Thymus (tissue), 11 donors: ENCODE measurements around the gene NOA1. TPM values are rescaled to one million over a fixed set of nuclear protein-coding genes. Genes with fewer than 3 reads are reported as not detected.
"Not testable (repeated sequence)": the region's sequence is repeated elsewhere in the genome, so short reads cannot be mapped to it uniquely, and the experiment has no call there.

Experiments
- DNase-seq, 9 donors: peaks; one replicate each; pipeline ENCODE4 v3.0.0-alpha.2; 2013; ENCODE audit warnings: low spot score in 9 of 9, low read depth in 6 of 9, missing footprints in 1 of 9
- H3K27ac ChIP-seq, 2 donors: one replicate each; pipeline ENCODE4 v1.5.1; 2013; ENCODE audit warnings: control low read depth in 1 of 2, low read depth in 1 of 2, low read length in 1 of 2, mild to moderate bottlenecking in 1 of 2, moderate library complexity in 1 of 2
- H3K27me3 ChIP-seq, 2 donors: one replicate each; pipeline ENCODE4 v1.5.1; 2013; ENCODE audit warnings: low read length in 1 of 2; ENCODE audit not compliant: control insufficient read depth in 2 of 2, insufficient read depth in 1 of 2
- H3K36me3 ChIP-seq, 2 donors: one replicate each; pipeline ENCODE4 v1.5.1; 2013; ENCODE audit warnings: low read length in 1 of 2, mild to moderate bottlenecking in 1 of 2, moderate library complexity in 1 of 2; ENCODE audit not compliant: control insufficient read depth in 2 of 2, insufficient read depth in 2 of 2
- H3K4me1 ChIP-seq, 2 donors: one replicate each; pipeline ENCODE4 v1.5.1; 2013; ENCODE audit warnings: low read length in 2 of 2; ENCODE audit not compliant: control insufficient read depth in 2 of 2, insufficient read depth in 2 of 2
- H3K4me3 ChIP-seq, 2 donors: one replicate each; pipeline ENCODE4 v1.5.1; 2013; ENCODE audit warnings: low read length in 2 of 2, control low read depth in 1 of 2, mild to moderate bottlenecking in 1 of 2
- H3K9me3 ChIP-seq, 2 donors: one replicate each; pipeline ENCODE4 v1.5.1; 2013; ENCODE audit warnings: low read length in 1 of 2, mild to moderate bottlenecking in 1 of 2; ENCODE audit not compliant: control insufficient read depth in 2 of 2, insufficient read depth in 1 of 2
- WGBS: extraction: QIAGEN DNeasy Blood & Tissue Kit; methylation state at CpG from one replicate; pipeline ENCODE4 v1.1.7; 2013; 5-methylcytosine and 5-hydroxymethylcytosine counted together
- polyA plus RNA-seq: library from polyadenylated mRNA; stranded (reverse); fragments of 200-250 nt; gene quantifications from one replicate; pipeline ENCODE4 v1.2.3, GENCODE V29; 2013
- total RNA-seq: library from RNA; stranded (reverse); fragments of 120-200 nt; gene quantifications from one replicate; pipeline ENCODE4 v1.2.4, GENCODE V29; 2013
- donor health status: healthy.

The NOA1 gene
- total and polyA plus RNA-seq, 2 donors: 10.7 to 15.3 TPM

- H3K27me3 ChIP-seq: no peaks in the 10 kb centered on the region
- DNase-seq: no peak
- peaks cover 12 to 20% of the 10 kb centered on the region in 2 donors for H3K36me3 ChIP-seq
- H3K4me1 ChIP-seq: no peaks in the 10 kb centered on the region
- no peak overlapping the region for H3K27ac ChIP-seq
- no peaks in the 10 kb centered on the region for H3K9me3 ChIP-seq
- H3K4me3 ChIP-seq: no peak overlapping the region
These were observed 36.4 kb downstream of the NOA1 start for GRCh38 chr4:56940971-56941370.

- peaks cover 12 to 20% of the 10 kb centered on the region in 2 donors for H3K36me3 ChIP-seq
- H3K9me3 ChIP-seq: no peaks in the 10 kb centered on the region
- 98% methylated on average over 12 of the region's 12 CpGs for WGBS
- H3K4me3 ChIP-seq: no peak overlapping the region
- no peak overlapping the region for H3K27ac ChIP-seq
- no peak for DNase-seq
- no peaks in the 10 kb centered on the region for H3K4me1 ChIP-seq
- H3K27me3 ChIP-seq: no peaks in the 10 kb centered on the region
These were observed 37.0 kb downstream of the NOA1 start for GRCh38 chr4:56940403-56940802.

DNA sequence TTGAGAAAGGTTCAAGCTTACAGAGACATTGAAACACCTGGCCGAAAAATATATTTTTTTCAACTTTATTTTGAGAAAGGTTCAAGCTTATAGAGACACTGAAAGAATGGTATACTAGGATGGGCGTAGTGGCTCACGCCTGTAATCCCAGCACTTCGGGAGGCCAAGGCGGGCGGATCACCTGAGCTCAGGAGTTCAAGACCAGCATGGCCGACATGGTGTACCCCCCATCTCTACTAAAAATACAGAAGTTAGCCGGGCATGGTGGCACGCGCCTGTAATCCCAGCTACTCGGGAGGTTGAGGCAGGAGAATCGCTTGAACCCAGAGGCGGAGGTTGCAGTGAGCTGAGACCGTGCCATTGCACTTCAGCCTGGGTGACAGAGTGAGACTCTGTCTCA, 37.6 kb downstream of the NOA1 start:
- not testable (repeated sequence) for DNase-seq, H3K4me3 ChIP-seq, H3K27me3 ChIP-seq, H3K27ac ChIP-seq, H3K9me3 ChIP-seq, H3K4me1 ChIP-seq
- WGBS: 98% methylated on average over 14 of the region's 14 CpGs
- H3K36me3 ChIP-seq: peaks cover 12 to 20% of the 10 kb centered on the region in 2 donors

- no peaks in the 10 kb centered on the region for H3K27me3 ChIP-seq
- H3K36me3 ChIP-seq: peaks cover 16 to 20% of the 10 kb centered on the region in 2 donors
- H3K27ac ChIP-seq: no peak overlapping the region
- no peaks in the 10 kb centered on the region for H3K9me3 ChIP-seq
- no peak overlapping the region for H3K4me3 ChIP-seq
- no peak for DNase-seq
- WGBS: 96% methylated on average over 6 of the region's 6 CpGs
- H3K4me1 ChIP-seq: no peaks in the 10 kb centered on the region
These were observed 40.1 kb downstream of the NOA1 start for GRCh38 chr4:56937262-56937661.

DNA sequence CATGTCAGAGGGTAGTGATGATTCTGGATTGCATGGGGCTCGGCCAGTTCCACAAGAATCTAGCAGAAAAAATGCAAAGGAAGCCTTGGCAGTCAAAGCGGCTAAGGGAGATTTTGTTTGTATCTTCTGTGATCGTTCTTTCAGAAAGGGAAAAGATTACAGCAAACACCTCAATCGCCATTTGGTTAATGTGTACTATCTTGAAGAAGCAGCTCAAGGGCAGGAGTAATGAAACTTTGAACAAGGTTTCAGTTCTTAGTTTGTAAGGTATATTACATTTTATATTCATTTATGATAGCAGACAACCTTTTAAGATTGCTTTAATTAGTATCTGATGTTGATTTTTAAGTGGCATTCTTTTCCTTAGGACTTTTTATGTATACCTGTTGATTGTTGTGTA, 45.5 kb downstream of the NOA1 start:
- WGBS: 97% methylated on average over 4 of the region's 4 CpGs
- no peaks in the 10 kb centered on the region for H3K4me1 ChIP-seq
- H3K36me3 ChIP-seq: peaks cover 36 to 42% of the 10 kb centered on the region in 2 donors
- no peak overlapping the region for H3K27ac ChIP-seq
- no peak overlapping the region for H3K4me3 ChIP-seq
- DNase-seq: no peak
- H3K27me3 ChIP-seq: no peaks in the 10 kb centered on the region
- no peaks in the 10 kb centered on the region for H3K9me3 ChIP-seq

DNA sequence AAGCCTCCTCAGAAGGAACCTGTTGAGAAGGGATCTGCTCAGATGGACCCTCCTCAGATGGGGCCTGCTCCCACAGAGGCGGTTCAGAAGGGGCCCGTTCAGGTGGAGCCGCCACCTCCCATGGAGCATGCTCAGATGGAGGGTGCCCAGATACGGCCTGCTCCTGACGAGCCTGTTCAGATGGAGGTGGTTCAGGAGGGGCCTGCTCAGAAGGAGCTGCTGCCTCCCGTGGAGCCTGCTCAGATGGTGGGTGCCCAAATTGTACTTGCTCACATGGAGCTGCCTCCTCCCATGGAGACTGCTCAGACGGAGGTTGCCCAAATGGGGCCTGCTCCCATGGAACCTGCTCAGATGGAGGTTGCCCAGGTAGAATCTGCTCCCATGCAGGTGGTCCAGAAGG, 46.8 kb downstream of the NOA1 start:
- DNase-seq: no peak
- no peaks in the 10 kb centered on the region for H3K27me3 ChIP-seq
- 98% methylated on average over 7 of the region's 7 CpGs for WGBS
- no peak overlapping the region for H3K27ac ChIP-seq
- no peaks in the 10 kb centered on the region for H3K4me1 ChIP-seq
- no peaks in the 10 kb centered on the region for H3K9me3 ChIP-seq
- no peak overlapping the region for H3K4me3 ChIP-seq
- H3K36me3 ChIP-seq: peaks cover 31 to 50% of the 10 kb centered on the region in 2 donors

GRCh38 chr4:56927196-56927595, 50.2 kb downstream of the NOA1 start:
- peaks cover 45 to 73% of the 10 kb centered on the region in 2 donors for H3K36me3 ChIP-seq
- WGBS: 67% methylated on average over 2 of the region's 2 CpGs

DNA sequence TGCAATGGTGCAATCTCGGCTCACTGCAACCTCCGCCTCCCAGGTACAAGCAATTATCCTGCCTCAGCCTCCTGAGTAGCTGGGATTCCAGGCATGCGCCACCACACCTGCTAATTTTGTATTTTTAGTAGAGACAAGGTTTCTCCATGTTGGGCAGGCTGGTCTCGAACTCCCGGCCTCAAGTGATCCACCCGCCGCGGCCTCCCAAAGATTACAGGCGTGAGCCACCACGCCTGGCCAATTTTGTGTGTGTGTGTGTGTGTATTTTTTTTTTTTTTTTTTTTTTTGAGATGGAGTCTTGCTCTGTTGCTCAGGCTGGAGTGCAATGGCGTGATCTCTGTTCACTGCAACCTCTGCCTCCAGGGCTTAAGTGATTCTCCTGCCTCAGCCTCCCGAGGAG, 62.4 kb downstream of the NOA1 start:
- H3K27me3 ChIP-seq, H3K4me3 ChIP-seq, H3K27ac ChIP-seq, H3K9me3 ChIP-seq, DNase-seq: not testable (repeated sequence)
- Histone ChIP-seq H3K4me1 (peaks cover 19 to 21% of the 10 kb centered on the region in 2 donors), H3K36me3 (peaks cover 16 to 44% of the 10 kb centered on the region in 2 donors)
- WGBS: 98% methylated on average over 12 of the region's 12 CpGs

More at GRCh38 chr4:56927196-56927595, 50.2 kb downstream of the NOA1 start:
- Histone ChIP-seq H3K4me3 (no peak overlapping the region), H3K27ac (no peak overlapping the region), H3K9me3 (no peaks in the 10 kb centered on the region), H3K27me3 (no peaks in the 10 kb centered on the region), H3K4me1 (no peaks in the 10 kb centered on the region)
- DNase-seq: no peak

DNA sequence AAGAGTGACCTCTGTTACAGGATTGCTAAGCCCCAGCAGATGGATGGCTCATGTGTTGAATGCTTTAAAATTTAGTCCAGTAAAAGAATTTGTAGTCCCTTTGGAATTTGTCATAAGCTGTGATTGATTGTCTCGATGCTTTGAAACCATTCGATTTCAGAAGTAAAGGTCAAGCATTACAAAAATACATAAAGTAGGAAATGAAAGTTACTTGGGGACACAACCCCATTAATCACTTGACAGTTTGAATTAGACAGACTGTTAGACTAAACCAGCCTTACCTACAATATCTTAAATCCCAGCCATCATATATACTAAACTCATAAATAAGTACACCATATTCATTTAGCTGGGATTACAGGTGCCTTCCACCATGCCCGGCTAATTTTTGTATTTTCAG, 63.1 kb downstream of the NOA1 start:
- Histone ChIP-seq H3K4me1 (peaks cover 19 to 22% of the 10 kb centered on the region in 2 donors), H3K27ac (no peak overlapping the region), H3K36me3 (peaks cover 15 to 39% of the 10 kb centered on the region in 2 donors), H3K27me3 (no peaks in the 10 kb centered on the region), H3K4me3 (no peak overlapping the region), H3K9me3 (no peaks in the 10 kb centered on the region)
- 87% methylated on average over 3 of the region's 3 CpGs for WGBS
- DNase-seq: no peak
